HepG2 (cell line): ENCODE results near the gene MTFR1L. TPM values are rescaled to one million over a fixed set of nuclear protein-coding genes. Genes with fewer than 3 reads are reported as not detected.

ENCODE experiments used
- CSRNP1 ChIP-seq: sonication (generic); formaldehyde crosslinking; IDR thresholded peaks from 2 replicates; pipeline ENCODE4 v1.8.1; 2023; ENCODE audit warnings: mild to moderate bottlenecking, missing genetic modification reagents
- ESRRA ChIP-seq: sonication (generic); formaldehyde crosslinking; IDR thresholded peaks from 2 replicates; pipeline ENCODE4 v1.5.1; 2020; ENCODE audit warnings: mild to moderate bottlenecking, low read depth, missing genetic modification reagents
- FOXA3 ChIP-seq: IDR thresholded peaks from 2 replicates; pipeline ENCODE4 v1.6.1; 2016; ENCODE audit warnings: missing genetic modification reagents, missing compliant biosample characterization
- LBX2 ChIP-seq: sonication (generic); formaldehyde crosslinking; IDR thresholded peaks from 2 replicates; pipeline ENCODE4 v1.5.0; 2020; ENCODE audit warnings: missing genetic modification reagents, mild to moderate bottlenecking, borderline replicate concordance
- MYC ChIP-seq: sonication (generic); formaldehyde crosslinking; IDR thresholded peaks from 2 replicates; pipeline ENCODE4 v1.9.0; 2021; ENCODE audit warnings: missing genetic modification reagents, borderline replicate concordance
- NFAT5 ChIP-seq: sonication (generic); formaldehyde crosslinking; IDR thresholded peaks from 2 replicates; pipeline ENCODE4 v1.4.0; 2020; ENCODE audit warnings: missing genetic modification reagents
- PCBP1 ChIP-seq: fragments of 200-400 bp; formaldehyde crosslinking; IDR thresholded peaks from 2 replicates; pipeline ENCODE4 v1.6.1; 2017; ENCODE audit warnings: mild to moderate bottlenecking, low read depth, low read length, borderline replicate concordance
- SIN3A ChIP-seq: IDR thresholded peaks from 2 replicates; pipeline ENCODE4 v1.6.1; 2011; ENCODE audit warnings: low read depth, mild to moderate bottlenecking, control low read depth, low read length, borderline replicate concordance
- SKI ChIP-seq: fragments of 450-650 bp; IDR thresholded peaks from one replicate; pipeline ENCODE4 v1.6.1; 2018; ENCODE audit warnings: mild to moderate bottlenecking; ENCODE audit not compliant: partially characterized antibody
- ZNF180 ChIP-seq: sonication (generic); formaldehyde crosslinking; IDR thresholded peaks from 2 replicates; pipeline ENCODE4 v1.4.0; 2020; ENCODE audit warnings: low read depth, missing genetic modification reagents, borderline replicate concordance
- ZNF235 ChIP-seq: sonication (generic); formaldehyde crosslinking; IDR thresholded peaks from 2 replicates; pipeline ENCODE4 v1.8.1; 2023; ENCODE audit warnings: mild to moderate bottlenecking, missing genetic modification reagents, borderline replicate concordance
- ZNF256 ChIP-seq: sonication (generic); formaldehyde crosslinking; conservative IDR thresholded peaks from 2 replicates; pipeline ENCODE4 v1.4.0; 2020; ENCODE audit warnings: missing genetic modification reagents
- ZNF547 ChIP-seq: sonication (generic); formaldehyde crosslinking; IDR thresholded peaks from 2 replicates; pipeline ENCODE4 v1.5.1; 2020; ENCODE audit warnings: mild to moderate bottlenecking, missing genetic modification reagents
- ZNF589 ChIP-seq: sonication (generic); formaldehyde crosslinking; conservative IDR thresholded peaks from 2 replicates; pipeline ENCODE4 v1.8.0; 2022; ENCODE audit warnings: mild to moderate bottlenecking, moderate library complexity, missing genetic modification reagents
- ZNF607 ChIP-seq: sonication (generic); formaldehyde crosslinking; IDR thresholded peaks from 2 replicates; pipeline ENCODE4 v1.5.1; 2020; ENCODE audit warnings: missing genetic modification reagents, mild to moderate bottlenecking, borderline replicate concordance
- ZNF724P ChIP-seq: sonication (generic); formaldehyde crosslinking; IDR thresholded peaks from 2 replicates; pipeline ENCODE4 v1.8.0; 2022; ENCODE audit warnings: missing genetic modification reagents, borderline replicate concordance
- polyA plus RNA-seq, 8 experiments: library from polyadenylated mRNA; depleted of rRNA in 3 of 8; stranded (reverse) in 7 of 8; unstranded in 1 of 8; fragments of >200 nt; fragmentation: Illumina TruSeq in 4 of 8; extraction: Trizol in 4 of 8; gene quantifications; 2 replicates each; pipeline versions ENCODE4 v1.2.1 to v1.2.3, GENCODE V29; 2011 to 2016; ENCODE audit warnings: low read depth in 4 of 8, missing spikeins in 1 of 8, mixed read lengths in 1 of 8; ENCODE audit not compliant: insufficient read depth in 1 of 8
- total RNA-seq, 5 experiments: library from RNA; depleted of rRNA; stranded (reverse); fragments of >200 nt; fragmentation: Illumina TruSeq; extraction: Trizol; gene quantifications; 2 replicates each; pipeline ENCODE4 v1.2.3, GENCODE V29; 2016; ENCODE audit warnings: low read depth in 1 of 5
- TF ChIP-seq, protein P1 (sequence below): sonication (generic); formaldehyde crosslinking; IDR thresholded peaks from 2 replicates; pipeline ENCODE4 v1.8.0; 2022; ENCODE audit warnings: low read depth, missing genetic modification reagents

The MTFR1L gene
- total and polyA plus RNA-seq, 2 of the 13 experiments (the other 11 are each of a cell fraction or from before 2014, with no cell fraction given): 38.0 to 55.7 TPM

DNA sequence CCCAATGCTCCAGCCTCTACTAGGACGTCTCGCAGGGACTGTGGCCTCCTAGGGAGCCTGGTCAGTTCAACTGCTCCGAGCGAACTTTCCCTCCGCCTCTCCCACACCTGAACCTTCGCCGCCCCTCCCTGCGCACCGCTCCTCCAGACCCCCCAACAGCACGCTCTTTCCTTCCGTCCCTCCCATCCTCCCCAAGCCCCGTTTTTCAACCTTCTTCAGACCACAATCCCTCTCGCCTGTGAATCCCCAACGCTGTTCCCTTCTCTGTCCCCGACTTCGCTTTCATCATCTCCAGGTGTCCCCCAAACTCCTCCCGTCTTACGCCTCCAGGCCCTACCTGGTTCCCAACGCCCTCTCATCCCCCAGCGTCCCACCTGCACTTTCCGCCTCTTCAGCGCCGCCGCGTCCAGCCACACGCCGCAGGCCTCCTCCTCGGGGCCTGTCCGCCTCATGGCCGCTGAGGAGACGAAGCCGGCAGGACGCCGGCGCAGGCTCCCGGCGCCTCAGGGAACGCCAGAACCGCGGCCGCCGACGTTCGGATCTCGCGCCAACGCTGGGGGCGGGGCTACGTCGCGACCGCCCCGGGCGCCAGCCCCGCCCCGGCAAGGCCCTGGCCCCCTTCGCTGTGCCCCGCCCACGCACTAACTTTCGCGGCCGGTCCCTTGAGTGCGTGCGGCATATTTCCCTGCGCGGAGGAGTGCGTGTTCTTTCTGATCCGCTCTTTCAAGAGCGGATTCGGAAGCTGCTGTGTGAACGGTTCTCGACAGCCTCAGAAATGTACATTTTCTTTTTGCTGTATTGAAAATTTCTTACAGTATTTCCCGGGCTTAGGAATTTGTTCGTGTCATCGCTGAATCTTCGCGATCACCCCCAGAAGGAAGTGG, 39.4 kb downstream of the MTFR1L start, which contains the start of gene AUNIP (continued):
- no peak for TF ChIP-seq ZNF607 (CRISPR knock-in tag)
- peak; percentile 55; the same call in 1 of the 2 replicates for TF ChIP-seq LBX2 (CRISPR knock-in tag)
- peak; percentile 94 for TF ChIP-seq ZNF235 (CRISPR knock-in tag)
- TF ChIP-seq MYC (CRISPR knock-in tag): peak; percentile 89
- peak; percentile 91 for TF ChIP-seq ZNF589
- peak; percentile 85 for TF ChIP-seq CSRNP1 (CRISPR knock-in tag)
- TF ChIP-seq PCBP1: no peak
- TF ChIP-seq NFAT5 (CRISPR knock-in tag): peak; percentile 54; the same call in 1 of the 2 replicates
- 0 out of 2 replicates have a peak, but pooled peaks have one; percentile 27 for TF ChIP-seq ESRRA (CRISPR knock-in tag)
- TF ChIP-seq ZNF180 (CRISPR knock-in tag): 0 out of 2 replicates have a peak, but pooled peaks have one; percentile 60
- TF ChIP-seq ZNF547 (CRISPR knock-in tag): no peak
- TF ChIP-seq SKI: peak; percentile 36
- peak; percentile 93 for TF ChIP-seq ZNF724P (CRISPR knock-in tag)
- 0 out of 2 replicates have a peak, but pooled peaks have one; percentile 27 for TF ChIP-seq ZNF256 (CRISPR knock-in tag)
- TF ChIP-seq, protein P1, sequence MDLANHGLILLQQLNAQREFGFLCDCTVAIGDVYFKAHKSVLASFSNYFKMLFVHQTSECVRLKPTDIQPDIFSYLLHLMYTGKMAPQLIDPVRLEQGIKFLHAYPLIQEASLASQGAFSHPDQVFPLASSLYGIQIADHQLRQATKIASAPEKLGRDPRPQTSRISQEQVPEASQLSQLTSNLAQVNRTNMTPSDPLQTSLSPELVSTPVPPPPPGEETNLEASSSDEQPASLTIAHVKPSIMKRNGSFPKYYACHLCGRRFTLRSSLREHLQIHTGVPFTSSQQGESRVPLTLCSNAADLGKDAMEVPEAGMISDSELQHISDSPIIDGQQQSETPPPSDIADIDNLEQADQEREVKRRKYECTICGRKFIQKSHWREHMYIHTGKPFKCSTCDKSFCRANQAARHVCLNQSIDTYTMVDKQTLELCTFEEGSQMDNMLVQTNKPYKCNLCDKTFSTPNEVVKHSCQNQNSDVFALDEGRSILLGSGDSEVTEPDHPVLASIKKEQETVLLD (CRISPR knock-in tag): 0 out of 2 replicates have a peak, but pooled peaks have one; percentile 61
- TF ChIP-seq SIN3A: peak; percentile 99
- TF ChIP-seq FOXA3 (CRISPR knock-in tag): peak; percentile 50; the same call in 1 of the 2 replicates
